Stomach (tissue), 4 donors: ENCODE measurements around the gene P2RX4.
"Not testable (repeated sequence)": the region's sequence is repeated elsewhere in the genome, so short reads cannot be mapped to it uniquely, and the experiment has no call there.

ENCODE experiments used
- POLR2A ChIP-seq, 4 donors: fragments of 450-650 bp; IDR thresholded peaks; one replicate each; pipeline ENCODE4 v1.6.1; 2016; ENCODE audit warnings: antibody characterized with exemption in 4 of 4, control low read depth in 2 of 4, mild to moderate bottlenecking in 1 of 4, moderate library complexity in 1 of 4
- POLR2AphosphoS5 ChIP-seq, 3 donors: sonication (generic); formaldehyde crosslinking; IDR thresholded peaks; one replicate each; pipeline ENCODE4 v1.6.1; 2016; ENCODE audit warnings: antibody characterized with exemption in 3 of 3
- TF ChIP-seq, protein P1 (sequence below), 7 experiments: fragments of 450-650 bp in 4 of 7; fragments of 200-600 bp in 3 of 7; sonication (generic) in 3 of 7; IDR thresholded peaks; one replicate each; pipeline ENCODE4 v1.5.1; 2016 to 2019; ENCODE audit warnings: antibody characterized with exemption in 7 of 7, control low read depth in 2 of 7, mild to moderate bottlenecking in 1 of 7

DNA sequence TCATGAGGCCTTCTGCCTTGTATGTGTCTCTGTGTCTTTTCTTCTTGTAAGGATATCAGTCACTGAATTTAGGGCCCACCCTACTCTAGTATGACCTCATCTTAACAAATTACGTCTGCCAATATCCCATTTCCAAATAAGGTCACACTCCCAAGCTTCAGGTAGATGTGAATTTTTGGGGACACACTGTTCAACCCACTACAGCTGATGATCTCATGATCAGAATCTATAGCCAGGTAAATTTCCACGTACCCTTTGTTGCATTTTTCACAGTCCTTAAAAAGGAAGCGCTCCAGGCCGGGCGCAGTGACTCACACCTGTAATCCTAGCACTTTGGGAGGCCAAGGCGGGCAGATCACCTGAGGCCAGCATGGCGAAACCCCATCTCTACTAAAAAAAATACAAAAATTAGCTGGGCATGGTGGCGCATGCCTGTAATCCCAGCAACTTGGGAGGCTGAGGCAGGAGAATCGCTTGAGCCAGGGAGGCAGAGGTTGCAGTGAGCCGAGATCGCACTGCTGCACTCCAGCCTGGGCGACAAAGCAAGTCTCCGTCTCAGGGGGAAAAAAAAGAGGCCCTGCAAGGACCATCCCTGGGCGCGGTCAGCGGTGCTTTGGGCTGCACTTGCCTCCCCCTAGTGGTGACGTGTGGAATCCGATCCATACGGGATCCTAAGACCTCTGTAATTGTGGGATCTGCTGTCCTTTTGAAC is 20.1 kb downstream of the P2RX4 start:
- TF ChIP-seq, protein P1, sequence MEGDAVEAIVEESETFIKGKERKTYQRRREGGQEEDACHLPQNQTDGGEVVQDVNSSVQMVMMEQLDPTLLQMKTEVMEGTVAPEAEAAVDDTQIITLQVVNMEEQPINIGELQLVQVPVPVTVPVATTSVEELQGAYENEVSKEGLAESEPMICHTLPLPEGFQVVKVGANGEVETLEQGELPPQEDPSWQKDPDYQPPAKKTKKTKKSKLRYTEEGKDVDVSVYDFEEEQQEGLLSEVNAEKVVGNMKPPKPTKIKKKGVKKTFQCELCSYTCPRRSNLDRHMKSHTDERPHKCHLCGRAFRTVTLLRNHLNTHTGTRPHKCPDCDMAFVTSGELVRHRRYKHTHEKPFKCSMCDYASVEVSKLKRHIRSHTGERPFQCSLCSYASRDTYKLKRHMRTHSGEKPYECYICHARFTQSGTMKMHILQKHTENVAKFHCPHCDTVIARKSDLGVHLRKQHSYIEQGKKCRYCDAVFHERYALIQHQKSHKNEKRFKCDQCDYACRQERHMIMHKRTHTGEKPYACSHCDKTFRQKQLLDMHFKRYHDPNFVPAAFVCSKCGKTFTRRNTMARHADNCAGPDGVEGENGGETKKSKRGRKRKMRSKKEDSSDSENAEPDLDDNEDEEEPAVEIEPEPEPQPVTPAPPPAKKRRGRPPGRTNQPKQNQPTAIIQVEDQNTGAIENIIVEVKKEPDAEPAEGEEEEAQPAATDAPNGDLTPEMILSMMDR (IDR thresholded peaks at IDR 0.05): peak in 5 of 7 experiments; percentile 72 to 89 (median 82)
- not testable (repeated sequence) for TF ChIP-seq POLR2A (IDR thresholded peaks at IDR 0.05)
- TF ChIP-seq POLR2AphosphoS5 (IDR thresholded peaks at IDR 0.05): peak in 1 of 3 donors; percentile 62
